ENCODE measurements around the gene GTF2H1. TPM values are rescaled to one million over a fixed set of nuclear protein-coding genes. Genes with fewer than 3 reads are reported as not detected.

GTF2H1 gene
- total and polyA plus RNA-seq, 8 donors = 30.6 to 73.3 (median 64.5) TPM

DNA sequence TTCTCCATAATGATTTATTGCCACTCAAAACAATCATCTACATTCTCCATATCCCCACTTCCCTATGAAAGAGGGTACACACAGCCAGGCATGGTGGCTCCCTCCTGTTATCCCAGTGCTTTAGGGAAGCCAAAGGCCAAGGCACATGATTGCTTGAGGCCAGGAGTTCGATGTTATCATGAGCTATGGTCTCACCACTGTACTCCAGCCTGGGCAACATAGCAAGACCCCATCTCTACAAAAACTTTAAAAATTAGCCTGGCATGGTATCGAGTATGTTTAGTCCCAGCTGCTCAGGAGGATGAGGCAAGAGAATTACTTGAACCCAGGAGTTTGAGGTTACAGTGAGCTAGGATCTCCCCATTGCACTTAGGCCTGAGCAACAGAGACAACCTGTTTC, 6.5 kb upstream of the GTF2H1 start:
- Histone ChIP-seq H3K36me3 (peaks cover 0 to 7% of the 10 kb centered on the region in 2 donors), H3K27ac (no peak overlapping the region), H3K4me1 (peaks cover 11 to 62% of the 10 kb centered on the region in 2 donors), H3K9me3 (no peaks in the 10 kb centered on the region), H3K4me3 (no peak overlapping the region), H3K27me3 (no peaks in the 10 kb centered on the region)
- intact Hi-C loops (cut with DNase I) = no loop called here
- TF ChIP-seq, protein P1, sequence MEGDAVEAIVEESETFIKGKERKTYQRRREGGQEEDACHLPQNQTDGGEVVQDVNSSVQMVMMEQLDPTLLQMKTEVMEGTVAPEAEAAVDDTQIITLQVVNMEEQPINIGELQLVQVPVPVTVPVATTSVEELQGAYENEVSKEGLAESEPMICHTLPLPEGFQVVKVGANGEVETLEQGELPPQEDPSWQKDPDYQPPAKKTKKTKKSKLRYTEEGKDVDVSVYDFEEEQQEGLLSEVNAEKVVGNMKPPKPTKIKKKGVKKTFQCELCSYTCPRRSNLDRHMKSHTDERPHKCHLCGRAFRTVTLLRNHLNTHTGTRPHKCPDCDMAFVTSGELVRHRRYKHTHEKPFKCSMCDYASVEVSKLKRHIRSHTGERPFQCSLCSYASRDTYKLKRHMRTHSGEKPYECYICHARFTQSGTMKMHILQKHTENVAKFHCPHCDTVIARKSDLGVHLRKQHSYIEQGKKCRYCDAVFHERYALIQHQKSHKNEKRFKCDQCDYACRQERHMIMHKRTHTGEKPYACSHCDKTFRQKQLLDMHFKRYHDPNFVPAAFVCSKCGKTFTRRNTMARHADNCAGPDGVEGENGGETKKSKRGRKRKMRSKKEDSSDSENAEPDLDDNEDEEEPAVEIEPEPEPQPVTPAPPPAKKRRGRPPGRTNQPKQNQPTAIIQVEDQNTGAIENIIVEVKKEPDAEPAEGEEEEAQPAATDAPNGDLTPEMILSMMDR (IDR thresholded peaks at IDR 0.05) = no peak
- ATAC-seq (no peak), DNase-seq (no peak)

DNA sequence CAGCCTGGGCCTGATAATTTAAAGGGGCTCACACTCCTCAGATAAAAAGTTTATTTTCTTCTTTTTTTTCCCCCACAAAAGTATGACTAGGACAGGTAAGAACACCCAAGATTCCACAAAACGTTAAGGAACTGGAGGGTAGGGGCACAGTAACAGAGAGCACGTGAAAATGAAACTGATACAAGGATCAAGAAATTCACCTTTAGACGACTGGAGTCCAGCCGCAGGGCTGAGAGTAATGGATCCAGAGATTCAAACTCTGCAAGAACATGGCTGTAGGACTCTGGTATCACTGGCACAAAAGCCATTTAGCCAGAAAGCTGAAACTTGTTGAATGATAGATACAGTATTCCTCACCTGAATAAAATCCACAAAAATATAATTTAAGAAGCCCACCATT, 4.8 kb upstream of the GTF2H1 start:
- no peak overlapping the region for H3K4me3 ChIP-seq
- H3K9me3 ChIP-seq = no peaks in the 10 kb centered on the region
- H3K27ac ChIP-seq = no peak overlapping the region
- TF ChIP-seq, protein P1 (IDR thresholded peaks at IDR 0.05) = no peak
- H3K36me3 ChIP-seq = no peaks in the 10 kb centered on the region
- intact Hi-C loops (cut with DNase I) = no loop called here
- no peaks in the 10 kb centered on the region for H3K27me3 ChIP-seq
- ATAC-seq (no peak), DNase-seq (no peak)
- H3K4me1 ChIP-seq = peaks cover 16 to 59% of the 10 kb centered on the region in 2 donors

DNA sequence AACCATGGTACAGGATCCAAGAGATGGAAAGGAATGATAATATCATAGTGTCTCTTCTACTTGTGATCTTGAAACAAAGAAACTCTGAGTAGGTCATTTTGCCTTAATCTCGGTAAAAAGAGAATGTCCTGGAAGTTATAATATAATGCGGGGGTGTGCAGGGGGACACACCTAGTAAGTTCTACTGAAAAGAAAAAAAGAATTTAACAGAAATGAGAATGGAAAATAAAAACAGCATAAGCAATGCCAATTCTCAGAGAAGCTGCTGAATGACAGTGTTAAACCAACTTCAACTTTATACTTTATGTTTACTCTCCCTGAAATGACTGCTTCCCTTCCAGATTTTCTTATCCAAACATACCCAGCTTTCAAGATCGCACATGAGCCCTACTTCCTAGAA, 2.5 kb upstream of the GTF2H1 start:
- Histone ChIP-seq H3K4me1 (peaks cover 30 to 58% of the 10 kb centered on the region in 2 donors), H3K36me3 (no peaks in the 10 kb centered on the region), H3K9me3 (no peaks in the 10 kb centered on the region), H3K4me3 (peak overlapping the region in 1 of 2 donors; percentile 95), H3K27ac (no peak overlapping the region), H3K27me3 (no peaks in the 10 kb centered on the region)
- DNase-seq (no peak), ATAC-seq (no peak)
- TF ChIP-seq, protein P1 (IDR thresholded peaks at IDR 0.05) = no peak
- intact Hi-C loops (cut with DNase I) = no loop called here

DNA sequence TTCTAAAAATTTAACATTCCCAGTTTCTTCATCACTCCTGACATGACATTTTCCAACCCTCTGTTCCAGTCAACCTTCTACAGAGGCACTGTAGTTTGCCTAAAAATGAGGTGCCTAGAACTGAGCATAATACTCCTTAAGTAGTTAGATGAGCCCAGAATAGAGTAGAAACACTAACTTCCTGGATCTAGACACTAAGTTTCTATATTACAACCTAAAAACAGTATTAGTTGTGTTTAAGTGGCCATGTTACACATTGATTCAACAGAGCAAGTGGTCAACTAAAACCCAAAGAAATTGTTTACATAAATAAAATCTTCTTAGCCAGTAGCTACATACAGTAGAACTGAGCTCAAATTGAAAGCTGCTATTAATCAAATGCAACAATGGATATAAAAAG, 1.8 kb upstream of the GTF2H1 start:
- no peak for DNase-seq
- ATAC-seq = no peak
- peak overlapping the region in 1 of 2 donors; percentile 96 for H3K27ac ChIP-seq
- H3K36me3 ChIP-seq = peaks cover 0 to 3% of the 10 kb centered on the region in 2 donors
- intact Hi-C loops (cut with DNase I) = no loop called here
- H3K9me3 ChIP-seq = no peaks in the 10 kb centered on the region
- H3K4me1 ChIP-seq = peaks cover 30 to 59% of the 10 kb centered on the region in 2 donors
- TF ChIP-seq, protein P1 (IDR thresholded peaks at IDR 0.05) = no peak
- peak overlapping the region in 1 of 2 donors; percentile 95 for H3K4me3 ChIP-seq
- H3K27me3 ChIP-seq = no peaks in the 10 kb centered on the region

DNA sequence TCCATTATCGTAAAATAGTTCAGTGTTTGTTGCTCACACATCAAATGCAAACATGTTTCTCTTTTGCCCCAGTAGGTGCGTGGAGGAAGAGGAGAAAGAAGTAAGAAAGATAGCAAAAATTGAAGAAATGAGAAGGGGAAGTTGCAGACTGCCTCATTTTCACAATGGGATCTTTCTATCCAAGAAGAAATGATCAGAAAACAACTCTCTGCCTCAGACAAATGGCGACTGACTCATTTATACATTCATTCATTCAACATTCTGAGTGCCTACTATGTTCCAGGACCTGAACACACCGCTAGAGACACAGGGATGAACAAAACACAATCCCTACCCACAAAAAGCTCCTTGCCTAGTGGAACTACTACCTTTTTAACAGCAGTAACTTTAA, 794 bp upstream of the GTF2H1 start:
- Histone ChIP-seq H3K27me3 (no peaks in the 10 kb centered on the region), H3K27ac (peak overlapping the region; percentile 96 to 98), H3K4me1 (peaks cover 30 to 60% of the 10 kb centered on the region in 2 donors), H3K4me3 (peak overlapping the region; percentile 60 to 95), H3K36me3 (peaks cover 0 to 13% of the 10 kb centered on the region in 2 donors), H3K9me3 (no peaks in the 10 kb centered on the region)
- TF ChIP-seq, protein P1 (IDR thresholded peaks at IDR 0.05) = no peak
- intact Hi-C loops (cut with DNase I) = no loop called here
- ATAC-seq (peak; percentile 6), DNase-seq (peak in 1 of 4 donors; percentile 1)
